Measurements from ENCODE around the gene POU6F2.

Gene POU6F2

DNA sequence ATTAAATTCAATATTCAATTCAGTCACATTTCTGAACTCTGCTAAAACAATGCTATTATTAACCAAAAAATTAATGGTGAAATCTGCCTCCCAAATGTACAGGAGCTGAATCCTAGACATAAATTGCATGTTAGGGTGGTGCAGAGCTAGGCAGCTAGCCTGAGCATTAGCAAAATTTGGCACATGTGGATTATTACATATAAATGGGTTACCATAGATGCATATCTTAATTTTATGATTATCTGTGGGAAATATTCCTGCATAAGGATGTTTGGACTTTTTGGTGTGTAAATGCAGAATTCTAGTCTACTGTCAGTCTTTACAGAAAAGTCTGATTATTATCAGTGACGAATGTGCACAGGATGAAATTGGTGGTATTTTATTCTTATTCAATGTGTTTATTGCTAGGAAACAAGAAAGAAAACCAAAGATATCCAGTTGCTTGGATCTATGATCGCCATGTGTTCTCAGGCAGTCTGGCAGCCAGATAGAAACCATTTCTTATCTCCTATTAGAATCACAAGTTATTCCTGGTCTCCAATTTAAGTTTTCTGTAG lies 150.7 kb downstream of the POU6F2 start:
- no peak for DNase-seq (ENCODE audit: low spot score)

DNA sequence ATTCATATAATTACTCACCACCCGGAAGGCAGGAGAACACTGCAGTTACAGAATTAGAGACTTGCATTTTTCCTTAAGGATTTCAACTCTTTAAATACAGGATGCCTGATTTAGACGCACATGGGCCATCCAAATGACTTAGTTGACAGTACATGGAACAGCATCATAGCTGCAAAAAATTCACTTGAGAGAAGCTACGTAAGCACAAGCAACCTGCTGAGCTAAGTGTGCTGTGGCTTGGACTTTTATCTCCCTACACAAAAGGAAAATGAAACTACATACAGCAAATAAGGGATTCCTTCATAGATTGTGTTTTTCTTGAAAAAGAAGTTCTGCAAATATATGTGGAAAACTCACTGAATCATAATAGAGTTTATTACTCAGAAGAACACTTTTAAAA lies 152.6 kb downstream of the POU6F2 start:
- DNase-seq (ENCODE audit: low spot score), result no peak

GRCh38 chr7:39130857-39131526 lies 153.3 kb downstream of the POU6F2 start:
- DNase-seq (ENCODE audit: low spot score), result peak; percentile 24

DNA sequence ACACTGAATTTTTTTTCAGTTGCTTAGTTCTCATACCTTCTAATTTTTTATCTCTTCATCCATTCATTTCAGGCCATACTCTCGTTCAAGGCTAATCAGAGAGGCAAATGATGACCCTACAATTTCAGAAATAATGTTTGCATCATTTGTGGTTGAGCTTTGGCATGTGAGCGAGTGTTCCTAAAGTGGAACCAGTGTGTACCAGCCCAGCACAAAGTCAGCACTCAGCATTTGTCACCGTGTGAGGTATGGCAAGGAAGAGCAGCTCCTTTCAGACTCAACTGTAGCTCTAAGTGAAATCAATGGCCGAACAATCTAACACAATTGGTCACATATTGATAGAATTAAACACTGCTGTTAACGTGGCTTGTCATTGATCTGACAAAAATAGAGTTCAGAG lies 154.6 kb downstream of the POU6F2 start:
- DNase-seq (ENCODE audit: low spot score), result no peak

GRCh38 chr7:39133088-39133487 lies 155.4 kb downstream of the POU6F2 start:
- no peak for DNase-seq (ENCODE audit: low spot score)

- DNase-seq (ENCODE audit: low spot score), result no peak
Measured at GRCh38 chr7:39137480-39137879, 159.8 kb downstream of the POU6F2 start.

- no peak for DNase-seq (ENCODE audit: low spot score)
Measured at GRCh38 chr7:39142750-39143149, 165.0 kb downstream of the POU6F2 start.

GRCh38 chr7:39144420-39144819 lies 166.7 kb downstream of the POU6F2 start:
- no peak for DNase-seq (ENCODE audit: low spot score)

DNA sequence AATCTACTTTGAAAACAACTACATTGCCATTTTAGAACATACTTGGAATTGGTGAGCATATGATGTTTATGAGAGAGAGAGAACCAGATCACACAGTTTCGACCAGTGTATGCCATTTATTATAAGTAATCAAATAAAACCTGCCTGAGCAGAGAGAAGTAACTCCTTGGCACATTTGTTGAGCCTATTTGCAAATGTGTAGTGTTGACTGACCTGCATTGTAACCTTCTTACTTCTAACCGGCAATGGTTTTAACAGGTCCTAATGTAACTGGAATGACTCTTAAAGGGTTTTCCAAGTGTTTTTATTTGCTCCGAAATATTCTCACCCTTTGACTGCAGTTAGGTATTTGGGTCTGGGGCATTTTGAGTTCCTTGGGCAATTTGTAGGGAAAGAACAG lies 167.6 kb downstream of the POU6F2 start:
- no peak for DNase-seq (ENCODE audit: low spot score)

DNA sequence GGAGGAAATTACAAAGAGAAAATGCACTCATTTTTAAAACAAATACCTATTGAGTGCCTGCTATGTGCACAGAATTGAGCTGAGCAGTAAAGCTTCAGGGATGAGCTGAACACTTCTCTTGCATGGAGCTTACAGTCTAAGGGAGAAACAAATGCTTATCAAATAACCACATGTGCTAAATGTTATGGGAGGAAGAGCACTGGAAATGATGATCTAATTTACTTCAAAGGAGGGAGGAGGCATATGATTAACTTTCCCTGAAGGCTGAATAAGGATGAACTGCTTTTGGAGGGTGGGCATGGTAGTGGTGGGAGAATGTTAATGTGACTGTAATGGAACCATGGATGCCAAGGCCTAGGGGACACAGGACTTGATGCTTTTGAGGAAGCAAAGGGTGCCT lies 168.2 kb downstream of the POU6F2 start:
- no peak for DNase-seq (ENCODE audit: low spot score)

GRCh38 chr7:39152701-39153100 lies 175.0 kb downstream of the POU6F2 start:
- no peak for DNase-seq (ENCODE audit: low spot score)

GRCh38 chr7:39153113-39153512 lies 175.4 kb downstream of the POU6F2 start:
- DNase-seq (ENCODE audit: low spot score), result no peak

- DNase-seq (ENCODE audit: low spot score), result no peak
Measured at GRCh38 chr7:39153647-39154046, 175.9 kb downstream of the POU6F2 start.

- no peak for DNase-seq (ENCODE audit: low spot score)
Measured at GRCh38 chr7:39154815-39155214, 177.1 kb downstream of the POU6F2 start.

GRCh38 chr7:39158367-39158766 lies 180.7 kb downstream of the POU6F2 start:
- DNase-seq (ENCODE audit: low spot score), result no peak

DNA sequence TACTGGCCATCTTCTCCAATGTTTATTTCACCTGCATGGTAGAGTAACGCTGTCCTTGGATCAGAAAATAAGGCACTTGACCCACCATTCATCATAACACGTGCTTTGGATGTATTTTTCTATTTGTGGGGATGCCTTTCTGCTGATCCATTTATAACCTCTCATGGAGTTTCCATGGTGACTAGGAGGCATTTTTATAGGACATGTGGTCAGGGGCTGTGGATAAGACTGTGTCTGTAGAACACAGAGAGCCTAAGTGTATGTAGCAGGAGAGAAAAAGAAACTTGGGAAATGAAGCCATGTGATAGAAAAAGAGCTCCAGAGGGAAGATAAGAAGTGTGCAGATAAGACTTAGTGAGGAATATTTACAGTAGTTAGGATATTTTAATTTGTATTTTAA lies 184.2 kb downstream of the POU6F2 start:
- no peak for DNase-seq (ENCODE audit: low spot score)

DNA sequence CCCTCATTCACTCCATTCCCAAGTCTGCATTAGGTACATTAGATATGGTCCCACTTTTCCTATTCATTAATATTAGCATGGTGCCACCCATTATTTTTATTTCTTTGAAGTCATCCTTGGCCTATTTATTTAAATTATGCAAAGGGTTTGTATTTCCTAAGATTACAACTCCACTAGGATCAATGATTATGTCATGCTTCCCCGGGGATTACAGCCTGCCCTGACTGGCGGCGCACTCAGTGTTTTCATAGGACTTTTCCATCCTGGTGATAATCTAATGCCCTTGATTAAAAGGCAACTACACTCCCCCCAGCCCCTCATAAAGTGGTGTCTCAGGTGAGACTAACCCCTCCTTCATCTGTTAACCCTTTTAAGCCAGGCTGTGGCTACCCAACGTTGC lies 187.2 kb downstream of the POU6F2 start:
- no peak for DNase-seq (ENCODE audit: low spot score)

DNA sequence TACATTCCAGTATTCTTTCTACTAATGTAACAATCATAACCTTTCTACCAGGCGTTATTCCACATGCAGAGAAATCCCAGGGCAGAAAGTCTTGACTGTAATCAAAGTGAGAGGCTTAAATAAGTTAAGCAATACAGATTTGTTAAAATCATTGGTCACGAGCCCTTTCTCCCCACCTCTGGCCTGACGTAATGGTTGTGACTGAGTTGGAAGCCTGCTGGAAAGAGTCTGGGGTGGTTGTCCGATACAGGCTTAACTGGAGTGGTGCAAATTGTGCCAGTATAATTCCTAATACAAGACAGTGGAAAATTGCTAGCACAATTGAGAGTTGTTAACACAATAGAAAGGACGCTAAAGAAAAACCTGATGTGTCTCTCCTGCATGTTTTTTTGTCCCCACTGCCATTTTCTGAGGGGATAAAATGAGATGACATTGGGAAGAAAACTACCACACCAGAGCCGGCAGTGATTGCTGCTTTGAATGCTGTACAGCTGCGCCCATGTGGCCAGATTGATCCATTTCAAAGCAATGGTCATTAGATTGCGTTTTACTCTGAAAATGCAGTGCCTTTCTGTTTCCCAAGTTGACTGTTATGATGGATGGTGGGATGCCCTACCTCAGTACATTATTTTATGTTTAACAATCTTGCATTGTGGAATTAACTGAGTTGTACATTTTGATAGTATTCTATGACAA lies 190.8 kb downstream of the POU6F2 start:
- no peak for DNase-seq (ENCODE audit: low spot score)

DNA sequence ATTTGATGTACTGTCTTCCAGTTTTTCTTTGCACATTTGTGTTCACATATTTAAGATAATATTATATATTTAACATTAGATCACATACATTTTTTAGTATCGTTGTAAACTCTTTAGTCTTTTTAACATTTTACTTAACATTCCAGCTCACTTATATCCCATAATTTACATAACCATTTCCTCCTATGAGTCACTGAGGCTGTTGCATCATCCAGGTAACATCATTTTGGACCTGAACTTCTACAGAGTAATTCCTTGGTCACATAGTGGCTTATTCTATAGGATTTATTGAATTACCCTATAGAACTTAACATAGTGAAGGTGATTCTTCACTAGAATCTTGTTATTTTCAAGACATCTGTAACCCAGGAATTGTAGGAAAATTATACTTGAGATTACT lies 194.4 kb downstream of the POU6F2 start:
- no peak for DNase-seq (ENCODE audit: low spot score)

DNA sequence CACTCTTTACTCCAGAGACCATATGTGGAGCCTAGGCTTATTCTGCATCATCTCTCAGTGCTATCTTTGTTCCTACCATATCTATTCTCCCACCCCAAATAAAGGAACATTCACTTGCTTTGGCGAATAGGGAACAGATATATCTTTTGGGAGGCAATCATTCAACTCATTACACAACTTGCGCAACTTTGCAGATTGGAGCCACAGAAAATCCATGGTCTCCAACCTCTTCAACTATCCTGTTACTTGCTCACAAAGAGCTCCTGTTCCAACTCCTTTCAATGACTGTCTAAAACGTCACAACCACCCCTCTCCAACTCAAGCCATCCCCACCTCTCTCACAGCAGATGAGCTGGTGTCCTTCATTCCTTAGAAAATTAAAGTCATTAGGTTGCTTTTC lies 203.7 kb downstream of the POU6F2 start:
- no peak for DNase-seq (ENCODE audit: low spot score)

GRCh38 chr7:39183796-39184195 lies 206.1 kb downstream of the POU6F2 start:
- no peak for DNase-seq (ENCODE audit: low spot score)

DNA sequence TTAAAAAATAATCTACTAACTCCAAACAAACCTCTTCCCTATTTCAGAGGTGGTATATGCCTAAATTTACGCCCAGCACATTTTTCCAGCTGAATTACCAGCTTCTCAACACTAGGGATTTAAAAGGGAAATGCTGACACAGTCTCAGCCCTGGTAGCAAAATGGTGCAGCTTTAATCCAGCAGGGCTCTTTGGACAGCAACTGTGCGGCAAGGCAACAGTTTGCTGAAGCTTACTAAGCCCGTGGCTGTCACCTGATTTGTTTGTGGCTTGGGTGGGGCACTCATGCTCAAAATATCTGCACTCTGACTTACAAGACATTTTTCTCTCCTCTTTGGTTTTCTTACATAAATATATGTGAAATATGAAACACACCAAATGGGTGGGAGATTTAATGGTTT lies 206.7 kb downstream of the POU6F2 start:
- DNase-seq (ENCODE audit: low spot score), result peak; percentile 16

DNA sequence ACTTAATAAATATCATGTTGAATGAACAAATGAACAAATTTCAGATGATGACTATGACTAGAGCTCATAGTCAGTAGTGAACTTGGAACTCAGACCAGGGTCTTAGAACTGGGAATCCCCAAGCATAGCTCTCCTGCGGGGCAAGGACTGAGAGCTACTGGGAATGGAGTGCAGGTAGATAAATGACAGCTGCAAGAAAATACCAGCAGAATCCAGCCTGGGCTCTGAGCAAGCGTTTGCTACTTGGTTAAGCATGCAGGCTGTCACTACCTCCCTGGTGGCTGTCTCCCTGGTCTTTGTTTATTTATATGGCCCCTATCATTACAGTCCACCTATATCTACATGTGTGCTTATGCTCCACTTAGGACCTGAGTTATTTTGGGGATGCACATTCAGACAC lies 208.4 kb downstream of the POU6F2 start:
- no peak for DNase-seq (ENCODE audit: low spot score)

DNA sequence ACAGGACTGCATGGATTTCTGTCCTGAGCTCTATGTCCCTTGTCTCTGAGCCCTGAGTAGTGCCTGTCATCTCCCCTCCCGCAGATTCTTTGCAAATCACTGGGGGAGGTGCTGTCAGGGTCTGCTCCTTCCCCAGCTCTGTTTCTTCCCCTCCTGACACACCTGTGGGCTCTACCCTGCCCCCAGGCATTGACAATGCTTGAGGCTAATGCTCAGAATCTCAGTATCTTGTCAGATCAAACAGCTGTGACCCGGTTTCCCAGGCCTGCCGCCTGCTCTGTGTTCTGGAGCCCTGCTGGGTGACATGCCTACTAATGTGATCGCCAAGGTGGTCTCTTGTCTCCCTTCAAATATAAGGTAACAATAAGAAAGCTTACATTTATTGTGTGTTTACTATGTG lies 209.0 kb downstream of the POU6F2 start:
- DNase-seq (ENCODE audit: low spot score), result no peak
